COR-L47 (cell line): ENCODE results near the gene NELFCD.
"Not testable (repeated sequence)": the region's sequence is repeated elsewhere in the genome, so short reads cannot be mapped to it uniquely, and the experiment has no call there.

Experiments used
- DNase-seq: peaks from one replicate; lab custom pipeline; 2025; lab: John Stamatoyannopoulos, UW

The NELFCD gene

GRCh38 chr20:59026904-59027740, 46.1 kb downstream of the NELFCD start:
- DNase-seq: no peak

- DNase-seq: no peak
Measured at GRCh38 chr20:59027741-59028320, 46.8 kb downstream of the NELFCD start.

GRCh38 chr20:59028812-59029211, 47.8 kb downstream of the NELFCD start:
- DNase-seq: no peak

GRCh38 chr20:59030911-59031563, 50.0 kb downstream of the NELFCD start:
- DNase-seq: no peak

GRCh38 chr20:59031564-59032022, 50.5 kb downstream of the NELFCD start:
- no peak for DNase-seq

- DNase-seq: peak; percentile 95
Measured at GRCh38 chr20:59032023-59032712, 51.1 kb downstream of the NELFCD start, which contains the start of gene ATP5F1E. TSS of gene ATP5F1E (minus strand) at chr20:59032335. CDS start at chr20:59032251, 84 bp downstream.

GRCh38 chr20:59032713-59033059, 51.6 kb downstream of the NELFCD start:
- peak; percentile 84 for DNase-seq

- DNase-seq: no peak
Measured at GRCh38 chr20:59033093-59033492, 52.0 kb downstream of the NELFCD start.

GRCh38 chr20:59033616-59034165, 52.6 kb downstream of the NELFCD start:
- no peak for DNase-seq

GRCh38 chr20:59035381-59035780, 54.3 kb downstream of the NELFCD start:
- no peak for DNase-seq

GRCh38 chr20:59037386-59037785, 56.3 kb downstream of the NELFCD start:
- DNase-seq: no peak

- no peak for DNase-seq
Measured at GRCh38 chr20:59039233-59039632, 58.2 kb downstream of the NELFCD start.

GRCh38 chr20:59040667-59041066, 59.6 kb downstream of the NELFCD start:
- DNase-seq: no peak

GRCh38 chr20:59041487-59041886, 60.4 kb downstream of the NELFCD start:
- DNase-seq: not testable (repeated sequence)

- peak; percentile 10 for DNase-seq
Measured at GRCh38 chr20:59042151-59042795, 61.2 kb downstream of the NELFCD start, which contains the start of gene PRELID3B. TSS of gene PRELID3B (minus strand) at chr20:59042786. CDS start at chr20:59042730, 56 bp downstream.

GRCh38 chr20:59042796-59043631, 62.0 kb downstream of the NELFCD start:
- peak; percentile 90 for DNase-seq

- no peak for DNase-seq
Measured at GRCh38 chr20:59043698-59044097, 62.6 kb downstream of the NELFCD start.

GRCh38 chr20:59044295-59044694, 63.2 kb downstream of the NELFCD start:
- no peak for DNase-seq
